AG09319 (cell line): ENCODE measurements around the gene BRAF.

Experiments
- DNase-seq: peaks from one replicate; pipeline ENCODE4 v3.0.0-alpha.2; 2010; ENCODE audit warnings: low read depth; ENCODE audit errors: extremely low read depth
- TF ChIP-seq, protein P1 (sequence below): IDR thresholded peaks from 2 replicates; pipeline ENCODE4 v1.5.1; 2011; ENCODE audit warnings: low read depth, mild to moderate bottlenecking, inconsistent platforms, low read length, moderate library complexity

BRAF gene

DNA sequence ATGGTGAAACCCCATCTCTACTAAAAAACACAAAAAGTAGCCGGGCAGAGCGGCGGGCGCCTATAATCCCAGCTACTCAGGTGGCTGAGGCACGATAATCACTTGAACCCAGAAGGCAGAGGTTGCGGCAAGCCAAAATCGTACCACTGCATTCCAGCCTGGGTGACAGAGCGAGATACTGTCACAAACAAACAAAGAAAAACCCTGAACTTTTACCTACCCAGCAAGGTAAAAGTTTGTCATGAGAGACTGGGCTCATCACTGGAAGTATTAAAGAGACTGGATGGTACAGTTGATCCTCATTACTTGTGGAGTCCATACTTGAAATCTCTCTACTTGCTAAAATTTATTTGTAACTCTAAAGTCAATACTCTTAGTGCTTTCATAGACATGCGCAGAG is 114.3 kb downstream of the BRAF start:
- TF ChIP-seq, protein P1, sequence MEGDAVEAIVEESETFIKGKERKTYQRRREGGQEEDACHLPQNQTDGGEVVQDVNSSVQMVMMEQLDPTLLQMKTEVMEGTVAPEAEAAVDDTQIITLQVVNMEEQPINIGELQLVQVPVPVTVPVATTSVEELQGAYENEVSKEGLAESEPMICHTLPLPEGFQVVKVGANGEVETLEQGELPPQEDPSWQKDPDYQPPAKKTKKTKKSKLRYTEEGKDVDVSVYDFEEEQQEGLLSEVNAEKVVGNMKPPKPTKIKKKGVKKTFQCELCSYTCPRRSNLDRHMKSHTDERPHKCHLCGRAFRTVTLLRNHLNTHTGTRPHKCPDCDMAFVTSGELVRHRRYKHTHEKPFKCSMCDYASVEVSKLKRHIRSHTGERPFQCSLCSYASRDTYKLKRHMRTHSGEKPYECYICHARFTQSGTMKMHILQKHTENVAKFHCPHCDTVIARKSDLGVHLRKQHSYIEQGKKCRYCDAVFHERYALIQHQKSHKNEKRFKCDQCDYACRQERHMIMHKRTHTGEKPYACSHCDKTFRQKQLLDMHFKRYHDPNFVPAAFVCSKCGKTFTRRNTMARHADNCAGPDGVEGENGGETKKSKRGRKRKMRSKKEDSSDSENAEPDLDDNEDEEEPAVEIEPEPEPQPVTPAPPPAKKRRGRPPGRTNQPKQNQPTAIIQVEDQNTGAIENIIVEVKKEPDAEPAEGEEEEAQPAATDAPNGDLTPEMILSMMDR = no peak
- no peak for DNase-seq

DNA sequence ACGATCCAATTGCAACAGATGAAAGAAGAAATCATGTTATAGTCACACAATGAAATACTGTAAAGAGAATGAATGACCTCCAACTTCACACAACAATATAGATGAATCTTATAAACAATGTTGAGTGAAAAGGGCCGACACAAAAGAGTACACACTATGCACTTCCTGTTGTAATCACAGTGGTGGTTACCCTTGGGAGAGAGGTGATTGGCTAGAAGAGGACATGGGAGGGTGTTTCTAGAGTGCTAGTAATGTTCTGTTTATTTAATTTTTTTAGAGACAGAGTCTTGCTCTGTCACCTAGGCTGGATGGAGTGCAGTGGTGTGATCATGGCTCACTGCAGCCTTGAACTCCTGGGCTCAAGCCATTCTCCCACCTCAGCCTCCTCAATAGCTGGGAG is 145.8 kb downstream of the BRAF start:
- TF ChIP-seq, protein P1 = no peak
- DNase-seq = no peak

DNA sequence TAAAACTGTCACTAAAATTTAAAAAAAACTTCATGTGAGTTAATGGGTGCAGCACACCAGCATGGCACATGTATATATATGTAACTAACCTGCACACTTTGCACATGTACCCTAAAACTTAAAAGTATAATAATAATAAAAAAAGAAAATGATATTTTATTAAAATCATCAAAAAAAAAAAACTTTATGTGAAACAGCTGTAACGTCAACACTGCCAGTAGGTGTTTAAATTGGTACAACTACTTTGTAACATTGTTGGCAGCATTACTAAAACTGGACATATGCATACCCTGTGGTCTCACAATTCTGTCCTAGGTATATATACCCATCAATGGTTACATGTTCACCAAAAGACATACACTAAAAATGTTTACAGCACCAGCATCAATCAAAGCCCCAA is 146.2 kb downstream of the BRAF start:
- no peak for DNase-seq
- TF ChIP-seq, protein P1 = no peak

DNA sequence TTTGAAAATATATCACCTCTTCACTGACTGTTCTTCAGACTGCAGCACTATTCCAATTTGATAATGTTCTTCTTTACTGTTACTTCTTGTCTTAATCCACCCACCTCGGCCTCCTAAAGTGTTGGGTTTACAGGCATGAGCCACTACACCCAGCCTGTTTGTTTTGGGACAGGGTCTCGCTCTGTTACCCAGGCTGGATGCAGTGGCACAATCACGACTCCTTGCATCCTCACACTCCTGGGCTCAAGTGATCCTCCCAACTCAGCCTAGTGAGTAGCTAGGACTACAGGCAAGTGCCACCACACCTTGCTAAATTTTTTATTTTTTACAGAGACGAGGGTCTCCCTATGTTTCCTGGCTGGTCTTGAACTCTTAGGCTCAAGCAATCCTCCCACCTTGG is 150.4 kb downstream of the BRAF start:
- TF ChIP-seq, protein P1 = no peak
- DNase-seq = no peak

DNA sequence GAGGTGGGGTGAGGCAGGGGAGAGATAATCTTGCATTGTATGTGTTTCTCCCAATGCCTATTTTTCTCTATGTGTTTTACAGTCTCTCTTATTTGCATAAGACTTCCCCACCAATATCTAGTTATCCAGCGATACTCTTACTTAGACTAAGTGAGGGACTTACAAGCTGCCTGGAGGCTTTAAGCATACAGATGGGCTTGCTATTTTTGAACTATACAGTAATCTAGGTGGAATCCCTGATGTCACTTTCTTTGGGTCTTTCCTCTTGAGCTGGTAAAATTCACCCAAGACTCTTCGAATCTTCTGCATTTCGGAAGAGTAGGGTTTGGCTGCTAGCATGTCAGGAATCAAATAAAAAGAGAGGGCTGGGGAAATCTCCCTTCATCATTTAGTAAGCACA is 151.6 kb downstream of the BRAF start:
- TF ChIP-seq, protein P1 = no peak
- no peak for DNase-seq

DNA sequence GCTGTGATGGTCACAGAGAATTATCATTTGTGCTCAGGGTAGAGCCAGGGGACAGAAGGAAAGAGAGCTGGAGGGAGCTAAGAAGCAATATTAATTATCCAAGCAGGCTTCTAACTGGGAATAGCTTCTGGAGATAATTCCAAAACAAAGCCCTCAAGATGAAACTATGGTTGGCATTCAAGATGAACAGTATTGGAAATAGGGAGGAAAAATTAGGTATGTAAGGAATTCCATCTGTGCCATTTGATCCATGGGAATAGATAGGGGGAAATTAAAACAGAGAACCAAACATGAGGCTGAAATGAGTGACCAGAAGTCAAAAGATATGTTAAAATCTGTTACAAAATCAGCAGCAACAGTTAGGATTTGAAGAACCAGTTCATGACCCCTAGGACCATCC is 152.9 kb downstream of the BRAF start:
- no peak for DNase-seq

DNA sequence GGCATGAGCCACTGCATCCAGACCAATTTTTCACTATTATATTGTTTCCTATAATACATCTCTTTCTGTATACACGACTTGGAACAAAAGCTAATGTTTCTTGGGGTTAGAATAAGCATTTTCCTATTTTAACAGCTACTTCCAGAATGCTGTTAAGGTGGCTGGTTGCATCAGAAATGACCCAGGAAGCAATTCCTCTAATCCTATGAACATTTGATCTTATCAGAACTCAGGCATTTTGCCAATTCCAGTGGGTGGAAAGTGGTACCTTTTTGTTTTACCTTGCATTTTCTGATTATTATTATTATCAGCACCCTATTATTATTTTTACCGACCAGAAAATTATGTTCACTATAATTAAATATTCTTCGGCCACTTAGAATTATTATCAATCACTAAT is 154.9 kb downstream of the BRAF start:
- DNase-seq = no peak
- TF ChIP-seq, protein P1 = no peak

More for the DNA sequence above, 152.9 kb downstream of the BRAF start:
- TF ChIP-seq, protein P1 = no peak
